ENCODE measurements around the gene RARRES1.

The RARRES1 gene

GRCh38 chr3:158659454-158660237 is 72.6 kb downstream of the RARRES1 start:
- in situ Hi-C loops (cut with HindIII; ENCODE audit: low pct_unique_long_range_greater_than_20kb, low sequenced_read_pairs): no loop called here
- no peak for TF ChIP-seq JUND (IDR thresholded peaks at IDR 0.05; ENCODE audit: low read depth)
- peak; percentile 33 to 72 for DNase-seq (ENCODE audit: low read depth in 1 of 2, low spot score in 1 of 2)

- no peak for TF ChIP-seq JUND (IDR thresholded peaks at IDR 0.05; ENCODE audit: low read depth)
- in situ Hi-C loops (cut with HindIII; ENCODE audit: low pct_unique_long_range_greater_than_20kb, low sequenced_read_pairs): no loop called here
- no peak for DNase-seq (ENCODE audit: low read depth in 1 of 2, low spot score in 1 of 2)
Observed at GRCh38 chr3:158658889-158659288, 73.4 kb downstream of the RARRES1 start.

GRCh38 chr3:158652463-158652862 is 79.8 kb downstream of the RARRES1 start:
- no peak for TF ChIP-seq JUND (IDR thresholded peaks at IDR 0.05; ENCODE audit: low read depth)
- DNase-seq (ENCODE audit: low read depth in 1 of 2, low spot score in 1 of 2): no peak
- in situ Hi-C loops (cut with HindIII; ENCODE audit: low pct_unique_long_range_greater_than_20kb, low sequenced_read_pairs): no loop called here

- in situ Hi-C loops (cut with HindIII; ENCODE audit: low pct_unique_long_range_greater_than_20kb, low sequenced_read_pairs): no loop called here
- TF ChIP-seq JUND (IDR thresholded peaks at IDR 0.05; ENCODE audit: low read depth): peak; percentile 15; the same call in 1 of the 2 replicates
- peak in 1 of 2 experiments; percentile 57 for DNase-seq (ENCODE audit: low read depth in 1 of 2, low spot score in 1 of 2)
Observed at GRCh38 chr3:158651192-158651591, 81.1 kb downstream of the RARRES1 start.

- in situ Hi-C loops (cut with HindIII; ENCODE audit: low pct_unique_long_range_greater_than_20kb, low sequenced_read_pairs): no loop called here
- DNase-seq (ENCODE audit: low read depth in 1 of 2, low spot score in 1 of 2): no peak
- TF ChIP-seq JUND (IDR thresholded peaks at IDR 0.05; ENCODE audit: low read depth): no peak
Observed at GRCh38 chr3:158649791-158650190, 82.5 kb downstream of the RARRES1 start.

Data from T47D (cell line).